HG03520 (cell line): Measurements from ENCODE around the gene CCSER1.
"Not testable (repeated sequence)": the region's sequence is repeated elsewhere in the genome, so short reads cannot be mapped to it uniquely, and the experiment has no call there.

Experiments used
- ATAC-seq: cut with Tn5 transposase; IDR thresholded peaks from one replicate; pipeline ENCODE4 v1.9.1; 2021; ENCODE audit warnings: mild to moderate bottlenecking, moderate library complexity; ENCODE audit not compliant: unreplicated experiment

Gene CCSER1

DNA sequence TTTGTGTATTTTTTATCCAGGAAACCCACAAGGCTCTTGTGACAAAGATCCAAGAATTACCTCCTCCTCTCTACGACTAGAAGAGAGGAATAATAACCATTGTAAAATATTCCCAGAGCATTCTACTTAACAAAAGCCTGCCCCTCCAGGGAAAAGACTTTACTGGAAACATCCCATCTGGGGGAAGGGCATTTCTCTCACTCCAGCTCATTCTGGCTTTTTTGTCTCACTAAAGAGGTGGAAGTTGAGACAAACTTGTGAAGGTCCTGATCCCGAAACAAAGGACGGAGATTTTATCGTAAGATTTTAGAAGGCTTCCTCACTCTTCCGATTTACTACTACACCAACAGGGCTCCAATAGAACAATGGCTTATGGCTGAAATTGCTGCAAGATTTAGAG, 1484.6 kb downstream of the CCSER1 start:
- ATAC-seq, result no peak

DNA sequence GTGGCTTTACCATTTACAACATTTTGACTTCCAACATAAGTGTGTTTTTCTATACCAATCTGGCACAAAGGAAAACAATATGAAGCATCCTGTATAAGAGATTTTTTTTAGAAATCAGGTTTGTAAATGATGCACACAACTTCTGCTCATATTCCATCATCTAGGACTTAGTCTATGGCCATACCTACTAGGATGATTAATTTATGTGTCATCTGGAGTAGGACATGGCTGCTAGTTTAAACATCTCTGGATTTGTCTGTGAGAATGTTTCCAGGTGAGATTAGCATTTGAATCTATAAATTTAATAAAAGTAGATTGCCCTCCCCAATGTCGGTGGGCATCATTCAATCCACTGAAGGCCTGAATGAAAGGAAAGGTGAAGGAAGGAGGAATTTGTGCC, 1493.8 kb downstream of the CCSER1 start:
- ATAC-seq, result no peak

DNA sequence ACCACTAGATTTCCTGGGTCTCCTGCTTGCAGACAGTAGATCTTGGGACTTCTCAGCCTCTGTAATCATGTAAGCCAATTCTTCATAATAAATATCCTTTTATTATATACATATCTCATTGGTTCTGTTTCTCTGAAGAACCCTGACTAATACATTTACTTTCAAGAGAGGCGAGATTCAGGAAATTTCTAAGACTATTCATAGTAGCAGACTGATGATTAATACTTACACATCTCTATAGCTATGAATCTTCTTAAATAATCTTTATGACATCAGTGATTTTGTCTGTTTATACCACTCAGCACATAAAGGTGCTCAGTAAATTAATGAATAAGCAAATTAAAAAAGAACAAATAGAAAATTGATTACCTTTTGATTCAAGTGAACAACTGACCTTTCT, 1494.3 kb downstream of the CCSER1 start:
- no peak for ATAC-seq

DNA sequence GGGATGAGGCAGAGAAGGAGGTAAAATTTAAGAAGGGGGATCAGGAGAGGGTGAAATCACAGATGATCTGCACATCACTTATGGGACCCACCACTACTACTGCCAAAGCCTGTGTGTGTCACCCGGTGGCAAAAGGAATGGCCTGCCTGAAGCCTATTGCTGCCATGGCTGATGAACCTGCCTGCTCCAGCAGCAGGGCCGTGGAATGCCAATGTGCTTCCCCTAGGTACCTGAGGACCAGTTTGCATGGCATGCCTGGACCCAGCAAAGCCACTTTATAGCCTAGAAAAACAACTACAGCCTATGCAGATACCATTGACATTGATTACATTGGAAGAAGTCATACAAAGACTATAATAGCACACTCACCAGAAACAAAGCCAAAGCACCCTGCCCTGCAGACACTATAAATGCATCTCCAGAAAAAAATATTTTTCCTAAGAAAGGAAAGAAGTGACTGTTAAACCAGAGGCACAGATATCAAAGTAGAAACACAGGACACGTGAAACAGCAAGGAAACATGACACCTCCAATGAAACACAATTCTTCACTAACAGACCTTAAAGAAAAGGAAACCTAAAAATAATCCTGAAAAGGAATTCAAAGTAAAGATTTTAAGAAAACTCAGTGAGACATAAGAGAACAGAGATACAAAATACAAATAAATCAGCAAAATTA, 1495.9 kb downstream of the CCSER1 start:
- ATAC-seq, result no peak

DNA sequence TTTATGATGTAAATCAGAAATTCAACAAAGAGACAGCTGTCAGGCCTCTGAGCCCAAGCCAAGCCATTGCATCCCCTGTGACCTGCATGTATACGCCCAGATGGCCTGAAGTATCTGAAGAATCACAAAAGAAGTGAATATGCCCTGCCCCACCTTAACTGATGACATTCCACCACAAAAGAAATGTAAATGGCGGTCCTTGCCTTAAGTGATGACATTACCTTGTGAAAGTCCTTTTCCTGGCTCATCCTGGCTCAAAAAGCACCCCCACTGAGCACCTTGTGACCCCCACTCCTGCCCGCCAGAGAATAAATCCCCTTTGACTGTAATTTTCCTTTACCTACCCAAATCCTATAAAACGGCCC, 1496.4 kb downstream of the CCSER1 start:
- not testable (repeated sequence) for ATAC-seq

DNA sequence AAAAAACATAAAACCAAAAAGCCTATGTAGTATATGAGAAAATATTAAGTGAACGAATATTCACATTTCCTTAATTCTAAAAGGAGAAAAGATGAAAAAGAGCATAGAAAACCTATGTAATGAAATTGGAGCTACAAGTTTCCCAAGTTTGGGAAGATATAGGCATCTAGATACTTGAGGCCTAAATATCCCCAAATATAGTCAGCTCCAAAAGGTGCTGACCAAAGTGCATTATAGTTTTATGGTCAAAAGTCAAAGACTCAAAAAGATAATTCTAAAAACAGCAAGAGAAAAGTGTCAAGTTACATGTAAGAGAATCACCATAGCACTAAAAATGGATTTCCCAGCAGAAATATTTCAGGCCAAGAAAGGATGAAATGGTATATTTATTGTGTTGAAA, 1502.9 kb downstream of the CCSER1 start:
- no peak for ATAC-seq

DNA sequence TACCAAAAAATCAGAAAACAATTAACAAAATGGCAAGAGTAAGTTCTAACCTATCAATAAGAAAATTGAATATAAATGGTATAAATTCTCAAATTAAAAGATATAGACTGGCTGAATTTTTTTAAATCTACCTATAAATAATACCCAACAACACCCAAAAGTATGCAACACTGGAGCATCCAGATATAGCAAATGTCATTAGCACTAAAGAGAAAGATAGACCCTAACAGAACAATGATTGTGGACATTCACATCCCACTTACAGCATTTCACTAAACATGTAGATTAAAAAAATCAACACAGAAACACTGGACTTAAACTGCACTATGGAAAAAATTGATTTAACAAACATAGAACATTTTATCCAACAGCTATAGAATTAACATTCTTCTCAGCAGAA, 1503.6 kb downstream of the CCSER1 start:
- no peak for ATAC-seq

DNA sequence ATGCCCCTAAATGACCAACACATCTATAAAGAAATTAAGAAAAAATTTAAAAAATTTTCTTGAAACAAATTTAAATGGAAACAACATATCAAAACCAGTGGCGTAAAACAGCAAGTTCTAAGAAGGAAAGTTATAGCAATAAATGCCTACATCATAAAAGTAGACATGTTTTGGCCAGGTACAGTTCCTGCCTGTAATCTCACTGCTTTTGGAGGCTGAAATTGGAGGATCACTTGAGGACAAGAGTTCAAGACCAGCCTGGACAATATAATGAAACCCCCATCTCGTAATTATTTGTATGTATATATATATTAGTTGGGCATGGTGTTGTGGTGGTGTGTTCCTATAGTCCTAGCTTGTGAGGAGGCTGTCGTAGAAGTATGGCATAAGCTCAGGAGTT, 1504.1 kb downstream of the CCSER1 start:
- no peak for ATAC-seq

DNA sequence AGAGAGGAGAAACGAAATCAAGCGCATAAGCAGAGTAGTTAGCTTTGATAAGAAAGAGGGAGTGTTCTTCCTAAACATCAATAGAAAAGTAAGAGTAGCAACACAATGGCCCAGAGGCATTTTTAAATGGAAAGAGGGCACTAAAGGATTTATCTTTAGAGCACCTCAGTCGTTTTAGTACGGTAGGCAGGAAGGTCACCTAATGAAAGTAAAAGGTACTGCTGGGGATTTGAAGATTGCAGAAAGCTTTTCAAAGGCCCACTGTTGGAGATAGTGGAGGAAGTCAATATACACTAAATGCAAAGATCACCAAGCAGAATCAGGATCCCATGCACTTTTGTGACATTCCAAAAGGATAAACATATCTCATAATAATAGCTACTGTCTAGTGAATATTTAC, 1508.9 kb downstream of the CCSER1 start:
- no peak for ATAC-seq
